Tibial nerve (tissue), 4 donors: ENCODE measurements around the gene CCDC194. TPM values are rescaled to one million over a fixed set of nuclear protein-coding genes. Genes with fewer than 3 reads are reported as not detected.

Experiments used
- DNase-seq, 2 donors: peaks; one replicate each; pipeline ENCODE4 v3.0.0-alpha.2; 2019; ENCODE audit warnings: low spot score in 2 of 2
- H3K27ac ChIP-seq, 4 donors: fragments of 200-600 bp; sonication (generic) in 3 of 4; one replicate each; pipeline ENCODE4 v1.5.1; 2017 to 2019; ENCODE audit warnings: mild to moderate bottlenecking in 1 of 4
- H3K27me3 ChIP-seq, 2 donors: fragments of 200-600 bp; sonication (generic) in 1 of 2; one replicate each; pipeline versions ENCODE4 v1.5.1 to v1.6.0; 2017 to 2019
- H3K36me3 ChIP-seq, 3 donors: fragments of 200-600 bp; sonication (generic); one replicate each; pipeline ENCODE4 v1.5.1; 2018 to 2019
- H3K4me1 ChIP-seq, 4 donors: fragments of 200-600 bp; sonication (generic) in 3 of 4; one replicate each; pipeline ENCODE4 v1.5.1; 2017 to 2019
- H3K4me3 ChIP-seq, 4 donors: fragments of 200-600 bp; sonication (generic) in 3 of 4; one replicate each; pipeline ENCODE4 v1.5.1; 2017 to 2019; ENCODE audit warnings: mild to moderate bottlenecking in 1 of 4, moderate library complexity in 1 of 4
- H3K9me3 ChIP-seq, 4 donors: fragments of 200-600 bp; sonication (generic) in 3 of 4; one replicate each; pipeline ENCODE4 v1.5.1; 2017 to 2019
- CTCF ChIP-seq, 5 experiments: fragments of 200-600 bp in 3 of 5; fragments of 450-650 bp in 2 of 5; sonication (generic) in 3 of 5; IDR thresholded peaks; one replicate each; pipeline ENCODE4 v1.5.1; 2016 to 2019; ENCODE audit warnings: antibody characterized with exemption in 5 of 5, mild to moderate bottlenecking in 3 of 5, moderate library complexity in 2 of 5
- EP300 ChIP-seq, 2 donors: sonication (generic); formaldehyde crosslinking; IDR thresholded peaks; one replicate each; pipeline ENCODE4 v1.6.1; 2017; ENCODE audit warnings: antibody characterized with exemption in 2 of 2, mild to moderate bottlenecking in 1 of 2
- POLR2A ChIP-seq, 2 donors: fragments of 450-650 bp; IDR thresholded peaks; one replicate each; pipeline ENCODE4 v1.6.1; 2017; ENCODE audit warnings: antibody characterized with exemption in 2 of 2, mild to moderate bottlenecking in 2 of 2, moderate library complexity in 2 of 2
- WGBS, 2 donors: methylation state at CpG; one replicate each; pipeline ENCODE4 v1.1.5; 2018; 5-methylcytosine and 5-hydroxymethylcytosine counted together
- total RNA-seq, 4 donors: library from RNA; depleted of rRNA; stranded (reverse); fragments of >200 nt; gene quantifications; one replicate each; pipeline ENCODE4 v1.1.0, GENCODE V29; 2016

CCDC194 gene
- total RNA-seq, 4 donors from 2014 or later: 0.63 to 4.5 (median 2.0) TPM; not detected in 1

- Histone ChIP-seq H3K4me1 (peaks cover 0 to 9% (median 0%) of the 10 kb centered on the region in 4 donors), H3K9me3 (no peaks in the 10 kb centered on the region), H3K27me3 (no peaks in the 10 kb centered on the region), H3K27ac (no peak overlapping the region), H3K36me3 (peaks cover 0 to 7% (median 0%) of the 10 kb centered on the region in 3 donors), H3K4me3 (no peak overlapping the region)
- no peak for DNase-seq
- WGBS, 2 donors: 93 to 96% methylated on average over 7 of the region's 7 CpGs
- TF ChIP-seq EP300 (IDR thresholded peaks at IDR 0.05): no peak
- TF ChIP-seq POLR2A (IDR thresholded peaks at IDR 0.05): no peak
- TF ChIP-seq CTCF (IDR thresholded peaks at IDR 0.05): no peak
Observed at GRCh38 chr19:17431417-17431816, 37.4 kb upstream of the CCDC194 start.

- peak in 1 of 2 donors; percentile 35 for DNase-seq
- Histone ChIP-seq H3K27me3 (no peaks in the 10 kb centered on the region), H3K9me3 (no peaks in the 10 kb centered on the region), H3K4me3 (no peak overlapping the region), H3K27ac (no peak overlapping the region), H3K4me1 (peaks cover 0 to 14% (median 0%) of the 10 kb centered on the region in 4 donors), H3K36me3 (no peaks in the 10 kb centered on the region)
- no peak for TF ChIP-seq CTCF (IDR thresholded peaks at IDR 0.05)
- TF ChIP-seq EP300 (IDR thresholded peaks at IDR 0.05): no peak
- TF ChIP-seq POLR2A (IDR thresholded peaks at IDR 0.05): no peak
- WGBS, 2 donors: 45 to 48% methylated on average over 17 of the region's 17 CpGs
Observed at GRCh38 chr19:17429641-17430113, 35.7 kb upstream of the CCDC194 start.

- Histone ChIP-seq H3K36me3 (peaks cover 0 to 22% (median 0%) of the 10 kb centered on the region in 3 donors), H3K9me3 (no peaks in the 10 kb centered on the region), H3K27ac (no peak overlapping the region), H3K4me1 (peaks cover 0 to 22% (median 3%) of the 10 kb centered on the region in 4 donors), H3K27me3 (no peaks in the 10 kb centered on the region), H3K4me3 (no peak overlapping the region)
- TF ChIP-seq EP300 (IDR thresholded peaks at IDR 0.05) (no peak), POLR2A (IDR thresholded peaks at IDR 0.05) (no peak), CTCF (IDR thresholded peaks at IDR 0.05) (peak in 3 of 5 experiments; percentile 33 to 49 (median 42))
- 22 to 28% methylated on average over 22 to 27 of the region's 27 CpGs for WGBS, 2 donors
- no peak for DNase-seq
Observed at GRCh38 chr19:17424743-17425365, 30.9 kb upstream of the CCDC194 start.

GRCh38 chr19:17423429-17424208, 29.6 kb upstream of the CCDC194 start:
- H3K27ac ChIP-seq: no peak overlapping the region
- H3K9me3 ChIP-seq: no peaks in the 10 kb centered on the region
- DNase-seq: no peak
- H3K27me3 ChIP-seq: no peaks in the 10 kb centered on the region
- H3K4me1 ChIP-seq: peaks cover 0 to 24% (median 3%) of the 10 kb centered on the region in 4 donors
- WGBS, 2 donors: 88 to 94% methylated on average over 20 of the region's 20 CpGs
- H3K36me3 ChIP-seq: peaks cover 0 to 22% (median 0%) of the 10 kb centered on the region in 3 donors
- no peak overlapping the region for H3K4me3 ChIP-seq
- TF ChIP-seq EP300 (IDR thresholded peaks at IDR 0.05) (no peak), POLR2A (IDR thresholded peaks at IDR 0.05) (no peak), CTCF (IDR thresholded peaks at IDR 0.05) (no peak)

- Histone ChIP-seq H3K4me1 (peaks cover 0 to 24% (median 3%) of the 10 kb centered on the region in 4 donors), H3K27ac (no peak overlapping the region), H3K27me3 (no peaks in the 10 kb centered on the region), H3K9me3 (no peaks in the 10 kb centered on the region), H3K36me3 (peaks cover 0 to 22% (median 0%) of the 10 kb centered on the region in 3 donors), H3K4me3 (no peak overlapping the region)
- TF ChIP-seq CTCF (IDR thresholded peaks at IDR 0.05): no peak
- TF ChIP-seq POLR2A (IDR thresholded peaks at IDR 0.05): no peak
- TF ChIP-seq EP300 (IDR thresholded peaks at IDR 0.05): no peak
- DNase-seq: no peak
- WGBS, 2 donors: 94 to 96% methylated on average over 4 of the region's 4 CpGs
Observed at GRCh38 chr19:17421942-17422341, 27.9 kb upstream of the CCDC194 start.
